Measurements from ENCODE around the gene NISCH. TPM values are rescaled to one million over a fixed set of nuclear protein-coding genes. Genes with fewer than 3 reads are reported as not detected.
A peak's percentile ranks its signal among the peaks of the same experiment; 100 is the strongest.

The NISCH gene
- total RNA-seq, 1 donor from 2014 or later: 80.5 TPM

- Mint-ChIP-seq H3K4me1 (peaks cover 10% of the 10 kb centered on the region), H3K27ac (peak overlapping the region; percentile 10), H3K4me3 (no peak overlapping the region), H3K27me3 (ENCODE audit: insufficient read depth, low read depth) (peaks cover 6% of the 10 kb centered on the region), H3K36me3 (peaks cover 15% of the 10 kb centered on the region), H3K9me3 (no peaks in the 10 kb centered on the region)
- Histone ChIP-seq H3K27me3 (no peaks in the 10 kb centered on the region), H3F3A (ENCODE audit: low read depth) (peaks cover 7% of the 10 kb centered on the region), H3K36me3 (no peaks in the 10 kb centered on the region), H4K20me1 (ENCODE audit: low read depth) (peaks cover 22% of the 10 kb centered on the region), H3K27ac (no peak overlapping the region), H3K79me2 (ENCODE audit: low read depth) (no peaks in the 10 kb centered on the region), H3K4me1 (peaks cover 6% of the 10 kb centered on the region), H3K4me2 (no peak overlapping the region), H3K9me3 (ENCODE audit: low read depth) (no peaks in the 10 kb centered on the region), H2AFZ (replicated peaks) (no peak overlapping the region), H3K4me3 (no peak overlapping the region), H3K9ac (no peak overlapping the region)
- TF ChIP-seq EZH2 (IDR thresholded peaks at IDR 0.05): no peak
- no peak for TF ChIP-seq EZH2phosphoT487 (IDR thresholded peaks at IDR 0.05)
- no peak for TF ChIP-seq CTCF (IDR thresholded peaks at IDR 0.05)
- DNase-seq (ENCODE audit: low spot score): no peak
Measured at GRCh38 chr3:52490035-52490938, 34.9 kb downstream of the NISCH start.

GRCh38 chr3:52490939-52491526 is 35.6 kb downstream of the NISCH start:
- no peak overlapping the region for H3K27ac ChIP-seq
- no peaks in the 10 kb centered on the region for H3K79me2 ChIP-seq (ENCODE audit: low read depth)
- H3K4me2 ChIP-seq: no peak overlapping the region
- no peaks in the 10 kb centered on the region for H3K36me3 ChIP-seq
- H3K27ac Mint-ChIP-seq: no peak overlapping the region
- no peak overlapping the region for H2AFZ ChIP-seq (replicated peaks)
- TF ChIP-seq EZH2phosphoT487 (IDR thresholded peaks at IDR 0.05) (no peak), CTCF (IDR thresholded peaks at IDR 0.05) (no peak), EZH2 (IDR thresholded peaks at IDR 0.05) (no peak)
- H3K27me3 ChIP-seq: no peaks in the 10 kb centered on the region
- H3K9me3 Mint-ChIP-seq: no peaks in the 10 kb centered on the region
- peaks cover 7% of the 10 kb centered on the region for H3F3A ChIP-seq (ENCODE audit: low read depth)
- H3K4me1 ChIP-seq: peaks cover 6% of the 10 kb centered on the region
- peaks cover 11% of the 10 kb centered on the region for H3K36me3 Mint-ChIP-seq
- H3K4me1 Mint-ChIP-seq: peaks cover 10% of the 10 kb centered on the region
- no peak overlapping the region for H3K4me3 Mint-ChIP-seq
- no peaks in the 10 kb centered on the region for H3K9me3 ChIP-seq (ENCODE audit: low read depth)
- DNase-seq (ENCODE audit: low spot score): no peak
- peaks cover 22% of the 10 kb centered on the region for H4K20me1 ChIP-seq (ENCODE audit: low read depth)
- no peak overlapping the region for H3K4me3 ChIP-seq
- H3K27me3 Mint-ChIP-seq (ENCODE audit: insufficient read depth, low read depth): peaks cover 6% of the 10 kb centered on the region
- no peak overlapping the region for H3K9ac ChIP-seq

- no peaks in the 10 kb centered on the region for H3K36me3 ChIP-seq
- no peak overlapping the region for H3K9ac ChIP-seq
- no peak overlapping the region for H3K4me2 ChIP-seq
- Mint-ChIP-seq H3K27ac (no peak overlapping the region), H3K27me3 (ENCODE audit: insufficient read depth, low read depth) (peaks cover 6% of the 10 kb centered on the region), H3K36me3 (peaks cover 11% of the 10 kb centered on the region), H3K4me3 (no peak overlapping the region), H3K4me1 (peaks cover 10% of the 10 kb centered on the region), H3K9me3 (no peaks in the 10 kb centered on the region)
- no peak overlapping the region for H2AFZ ChIP-seq (replicated peaks)
- H3K27ac ChIP-seq: no peak overlapping the region
- peaks cover 22% of the 10 kb centered on the region for H4K20me1 ChIP-seq (ENCODE audit: low read depth)
- H3K4me1 ChIP-seq: peaks cover 6% of the 10 kb centered on the region
- no peaks in the 10 kb centered on the region for H3K79me2 ChIP-seq (ENCODE audit: low read depth)
- no peaks in the 10 kb centered on the region for H3K27me3 ChIP-seq
- H3F3A ChIP-seq (ENCODE audit: low read depth): peaks cover 7% of the 10 kb centered on the region
- H3K4me3 ChIP-seq: no peak overlapping the region
- DNase-seq (ENCODE audit: low spot score): no peak
- no peak for TF ChIP-seq EZH2phosphoT487 (IDR thresholded peaks at IDR 0.05)
- no peak for TF ChIP-seq EZH2 (IDR thresholded peaks at IDR 0.05)
- no peak for TF ChIP-seq CTCF (IDR thresholded peaks at IDR 0.05)
- H3K9me3 ChIP-seq (ENCODE audit: low read depth): no peaks in the 10 kb centered on the region
Measured at GRCh38 chr3:52492059-52492458, 36.7 kb downstream of the NISCH start.
